Large intestine (tissue), 3 donors: Measurements from ENCODE around the gene UBE2J2. TPM values are rescaled to one million over a fixed set of nuclear protein-coding genes. Genes with fewer than 3 reads are reported as not detected.

Experiments used
- DNase-seq, 2 donors: peaks; one replicate each; pipeline versions ENCODE4 v3.0.0 to v3.0.0-alpha.2; 2013
- H3K27ac ChIP-seq: one replicate; pipeline ENCODE4 v1.5.1; 2013; ENCODE audit warnings: low read length
- H3K27me3 ChIP-seq: 2 replicates; pipeline ENCODE4 v1.6.1; 2013; ENCODE audit warnings: low read length; ENCODE audit not compliant: control insufficient read depth, insufficient read depth
- H3K36me3 ChIP-seq: 2 replicates; pipeline ENCODE4 v1.6.1; 2013; ENCODE audit warnings: low read length; ENCODE audit not compliant: control insufficient read depth, insufficient read depth
- H3K4me1 ChIP-seq: one replicate; pipeline ENCODE4 v1.6.1; 2013; ENCODE audit warnings: low read length; ENCODE audit not compliant: control insufficient read depth, insufficient read depth
- H3K4me3 ChIP-seq: one replicate; pipeline ENCODE4 v1.5.1; 2013; ENCODE audit warnings: low read length
- H3K9me3 ChIP-seq: one replicate; pipeline ENCODE4 v1.6.1; 2013; ENCODE audit warnings: mild to moderate bottlenecking, low read depth, low read length, moderate library complexity; ENCODE audit not compliant: control insufficient read depth
- WGBS: methylation state at CpG from one replicate; pipeline ENCODE4 v1.1.5; 2013; ENCODE audit warnings: low lambda C conversion rate; ENCODE audit not compliant: insufficient coverage; 5-methylcytosine and 5-hydroxymethylcytosine counted together
- polyA plus RNA-seq: library from polyadenylated mRNA; unstranded; fragments of 120-200 nt; gene quantifications from one replicate; pipeline ENCODE4 v1.2.1, GENCODE V29; 2013

The UBE2J2 gene
- polyA plus RNA-seq, 1 donor, result 52.9 TPM

- Histone ChIP-seq H3K4me1 (peaks cover 13% of the 10 kb centered on the region), H3K4me3 (no peak overlapping the region), H3K9me3 (peaks cover 3% of the 10 kb centered on the region), H3K27me3 (peaks cover 22% of the 10 kb centered on the region), H3K27ac (no peak overlapping the region), H3K36me3 (peaks cover 1% of the 10 kb centered on the region)
- WGBS, result no CpG with 5 or more reads among the region's 46 CpGs
- no peak for DNase-seq
These were observed 13.8 kb upstream of the UBE2J2 start for GRCh38 chr1:1287288-1288110.

- no CpG with 5 or more reads among the region's 50 CpGs for WGBS
- DNase-seq, result no peak
These were observed 12.9 kb upstream of the UBE2J2 start for GRCh38 chr1:1286313-1287261.

GRCh38 chr1:1285611-1286311 is 12.1 kb upstream of the UBE2J2 start:
- no peak for DNase-seq
- H3K27ac ChIP-seq, result no peak overlapping the region
- no CpG with 5 or more reads among the region's 37 CpGs for WGBS
- H3K4me3 ChIP-seq, result no peak overlapping the region
- no peaks in the 10 kb centered on the region for H3K36me3 ChIP-seq
- H3K27me3 ChIP-seq, result peaks cover 22% of the 10 kb centered on the region
- peaks cover 22% of the 10 kb centered on the region for H3K4me1 ChIP-seq
- peaks cover 3% of the 10 kb centered on the region for H3K9me3 ChIP-seq

More at GRCh38 chr1:1286313-1287261, 12.9 kb upstream of the UBE2J2 start:
- H3K9me3 ChIP-seq, result peaks cover 3% of the 10 kb centered on the region
- H3K4me1 ChIP-seq, result peaks cover 20% of the 10 kb centered on the region
- no peaks in the 10 kb centered on the region for H3K36me3 ChIP-seq
- H3K27ac ChIP-seq, result no peak overlapping the region
- H3K4me3 ChIP-seq, result no peak overlapping the region
- peaks cover 22% of the 10 kb centered on the region for H3K27me3 ChIP-seq

DNA sequence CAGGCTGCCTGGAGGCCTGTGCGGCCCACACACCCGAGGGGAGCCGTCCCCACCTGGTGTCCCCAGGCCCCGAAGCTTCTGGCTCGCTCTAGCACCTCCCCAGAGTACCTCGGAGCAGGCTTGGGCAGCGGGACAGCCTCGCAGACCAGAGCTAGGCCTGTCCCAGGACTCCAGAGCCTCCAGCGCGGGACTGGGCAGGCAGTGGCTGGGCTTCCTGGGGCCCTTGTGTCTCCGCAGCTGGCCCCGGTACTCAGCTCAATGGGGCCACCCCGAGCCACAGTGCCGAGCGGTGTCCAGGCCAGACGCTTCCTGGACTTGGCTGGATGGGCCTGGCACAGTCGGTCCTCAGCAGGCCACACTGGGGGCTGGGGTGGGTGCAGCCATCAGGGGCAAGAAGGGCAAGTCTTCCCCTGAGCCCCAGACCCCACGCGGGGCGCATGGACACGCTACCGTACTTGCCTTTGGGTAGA is 11.5 kb upstream of the UBE2J2 start:
- no peak overlapping the region for H3K27ac ChIP-seq
- peaks cover 3% of the 10 kb centered on the region for H3K9me3 ChIP-seq
- WGBS, result no CpG with 5 or more reads among the region's 22 CpGs
- peaks cover 18% of the 10 kb centered on the region for H3K4me1 ChIP-seq
- H3K36me3 ChIP-seq, result no peaks in the 10 kb centered on the region
- H3K4me3 ChIP-seq, result no peak overlapping the region
- peaks cover 22% of the 10 kb centered on the region for H3K27me3 ChIP-seq
- DNase-seq, result no peak

- DNase-seq, result no peak
- WGBS, result no CpG with 5 or more reads among the region's 32 CpGs
- Histone ChIP-seq H3K4me1 (peaks cover 18% of the 10 kb centered on the region), H3K9me3 (peaks cover 3% of the 10 kb centered on the region), H3K36me3 (no peaks in the 10 kb centered on the region), H3K27ac (no peak overlapping the region), H3K4me3 (no peak overlapping the region), H3K27me3 (peaks cover 22% of the 10 kb centered on the region)
These were observed 10.8 kb upstream of the UBE2J2 start for GRCh38 chr1:1284221-1285101.

DNA sequence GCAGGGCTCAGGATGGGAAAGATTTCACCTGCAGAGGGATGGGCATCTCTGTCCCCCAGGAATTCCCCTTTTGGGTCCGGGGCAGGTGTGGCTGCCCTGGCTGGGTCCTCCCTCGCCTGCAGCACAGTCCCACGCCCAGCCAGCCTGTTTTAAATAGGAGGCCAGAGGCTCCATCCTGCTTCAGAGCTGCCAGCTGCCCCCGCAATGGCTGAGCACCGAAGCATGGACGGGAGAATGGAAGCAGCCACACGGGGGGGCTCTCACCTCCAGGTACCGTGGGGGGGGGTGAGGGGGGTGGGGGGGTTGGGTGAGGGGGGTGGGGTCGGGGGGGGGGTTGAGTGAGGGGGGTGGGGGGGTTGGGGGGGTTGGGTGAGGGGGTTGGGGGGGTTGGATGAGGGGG is 10.2 kb upstream of the UBE2J2 start:
- DNase-seq, result no peak

DNA sequence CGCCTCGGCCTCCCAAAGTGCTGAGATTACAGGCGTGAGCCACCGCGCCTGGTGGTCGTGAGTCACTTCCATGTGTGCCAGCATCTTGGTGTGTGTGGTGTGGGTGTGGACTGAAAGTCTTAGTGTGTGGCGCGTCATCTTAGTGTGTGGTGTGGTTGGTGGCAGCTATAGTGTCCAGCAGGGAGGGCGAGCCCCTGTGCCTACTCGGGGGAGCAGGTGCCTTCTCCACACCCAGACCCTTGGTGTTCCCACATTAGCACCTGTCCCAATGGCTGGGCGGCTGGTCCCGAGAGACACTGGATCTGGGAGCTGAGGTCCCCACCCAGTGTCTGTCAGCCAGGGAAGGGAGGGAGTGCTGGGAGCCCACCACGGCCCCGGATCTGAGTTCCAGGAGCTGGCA is 9.3 kb upstream of the UBE2J2 start:
- H3K4me3 ChIP-seq, result no peak overlapping the region
- no CpG with 5 or more reads among the region's 14 CpGs for WGBS
- H3K27ac ChIP-seq, result no peak overlapping the region
- DNase-seq, result no peak
- H3K27me3 ChIP-seq, result peaks cover 22% of the 10 kb centered on the region
- H3K4me1 ChIP-seq, result peaks cover 24% of the 10 kb centered on the region
- no peaks in the 10 kb centered on the region for H3K36me3 ChIP-seq
- H3K9me3 ChIP-seq, result peaks cover 6% of the 10 kb centered on the region

More for the DNA sequence above, 10.2 kb upstream of the UBE2J2 start:
- no CpG with 5 or more reads among the region's 9 CpGs for WGBS
- Histone ChIP-seq H3K4me3 (no peak overlapping the region), H3K27me3 (peaks cover 22% of the 10 kb centered on the region), H3K4me1 (peaks cover 21% of the 10 kb centered on the region), H3K9me3 (peaks cover 6% of the 10 kb centered on the region), H3K27ac (no peak overlapping the region), H3K36me3 (no peaks in the 10 kb centered on the region)

DNA sequence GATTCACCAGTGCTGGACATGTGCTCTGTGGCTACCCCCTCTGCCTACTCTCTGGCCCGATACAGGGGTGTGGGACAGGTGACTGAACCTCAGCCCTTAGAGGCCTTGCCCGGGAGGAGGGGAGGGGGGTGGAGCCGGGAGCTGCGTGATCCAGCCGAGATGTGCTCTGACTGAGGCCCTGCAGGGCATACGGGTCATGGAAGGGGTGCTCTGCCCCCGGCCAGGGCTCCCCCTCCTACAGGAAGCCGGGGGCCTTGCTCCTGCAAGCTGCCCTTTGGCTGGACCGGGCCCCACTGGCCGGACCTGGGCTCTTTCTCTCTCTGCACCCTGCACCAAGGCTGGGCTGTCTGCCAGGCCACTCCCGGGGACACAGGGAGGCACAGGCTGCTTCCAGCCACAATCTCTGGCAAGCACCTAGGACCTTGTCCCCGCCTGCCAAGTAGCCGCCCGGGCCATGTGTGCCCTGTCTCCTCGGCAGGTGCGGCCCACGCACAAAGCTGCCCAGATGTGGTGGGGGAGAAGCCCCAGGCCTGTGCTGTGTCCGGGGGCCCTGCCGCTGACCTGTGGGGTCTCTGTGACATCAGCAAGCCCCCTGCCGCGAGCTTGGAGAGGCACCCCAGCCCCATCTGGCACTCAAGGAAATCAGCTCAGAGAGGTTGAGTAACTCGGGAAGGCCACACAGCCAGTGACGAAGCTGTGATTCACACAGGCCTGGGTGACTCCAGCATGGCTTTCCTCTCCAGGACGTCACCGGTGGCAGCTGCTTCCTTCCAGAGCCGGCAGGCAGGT is 8.1 kb upstream of the UBE2J2 start:
- DNase-seq, result peak; percentile 88 to 97
- peaks cover 14% of the 10 kb centered on the region for H3K27me3 ChIP-seq
- no peaks in the 10 kb centered on the region for H3K36me3 ChIP-seq
- H3K27ac ChIP-seq, result peak overlapping the region; percentile 76
- no CpG with 5 or more reads among the region's 26 CpGs for WGBS
- peaks cover 24% of the 10 kb centered on the region for H3K4me1 ChIP-seq
- no peak overlapping the region for H3K4me3 ChIP-seq
- peaks cover 6% of the 10 kb centered on the region for H3K9me3 ChIP-seq
